Testis (tissue), 3 donors: Measurements from ENCODE around the gene SHC1. TPM values are rescaled to one million over a fixed set of nuclear protein-coding genes. Genes with fewer than 3 reads are reported as not detected.

Experiments
- DNase-seq: peaks from one replicate; pipeline ENCODE4 v3.0.0-alpha.2; 2019
- H3K27ac ChIP-seq, 2 donors: fragments of 200-600 bp; sonication (generic); one replicate each; pipeline ENCODE4 v1.5.1; 2019
- H3K27me3 ChIP-seq: fragments of 200-600 bp; sonication (generic); one replicate; pipeline ENCODE4 v1.5.1; 2019
- H3K36me3 ChIP-seq: fragments of 200-600 bp; sonication (generic); one replicate; pipeline ENCODE4 v1.5.1; 2017; ENCODE audit warnings: low read depth; ENCODE audit errors: missing control alignments
- H3K4me1 ChIP-seq: fragments of 200-600 bp; sonication (generic); one replicate; pipeline ENCODE4 v1.5.1; 2019
- H3K4me3 ChIP-seq, 2 donors: fragments of 200-600 bp; sonication (generic); one replicate each; pipeline ENCODE4 v1.5.1; 2017 to 2019
- H3K9me3 ChIP-seq: fragments of 200-600 bp; sonication (generic); one replicate; pipeline ENCODE4 v1.5.1; 2017
- POLR2A ChIP-seq: fragments of 450-650 bp; IDR thresholded peaks from one replicate; pipeline ENCODE4 v1.6.1; 2017; ENCODE audit warnings: antibody characterized with exemption, mild to moderate bottlenecking, moderate library complexity
- WGBS, 2 donors: methylation state at CpG; one replicate each; pipeline ENCODE4 v1.1.5; 2018; 5-methylcytosine and 5-hydroxymethylcytosine counted together
- intact Hi-C: fragments of 100-400 bp; cut with DNase I; formaldehyde crosslinking; loops from one replicate; pipeline ENCODE4 v1.15.1; 2023; ENCODE audit warnings: low total_unique reads
- polyA plus RNA-seq: library from polyadenylated mRNA; stranded (reverse); fragments of 350-450 nt; fragmentation: Illumina TruSeq; extraction: RNeasy Lipid Tissue Mini Kit (QIAGEN cat#74804); gene quantifications from one replicate; pipeline ENCODE4 v1.2.3, GENCODE V29; 2014; ENCODE audit warnings: low read depth, low replicate concordance; ENCODE audit not compliant: insufficient read depth
- total RNA-seq, 2 donors: library from RNA; depleted of rRNA; stranded (reverse); fragments of >200 nt; gene quantifications; one replicate each; pipeline ENCODE4 v1.2.3, GENCODE V29; 2016
- TF ChIP-seq, protein P1 (sequence below), 3 experiments: fragments of 450-650 bp in 2 of 3; fragments of 200-600 bp in 1 of 3; sonication (generic) in 1 of 3; IDR thresholded peaks; one replicate each; pipeline ENCODE4 v1.5.1; 2016 to 2019; ENCODE audit warnings: antibody characterized with exemption in 3 of 3, mild to moderate bottlenecking in 2 of 3, moderate library complexity in 1 of 3

The SHC1 gene
- total and polyA plus RNA-seq, 3 donors from 2014 or later: 47.9 to 59.3 (median 49.0) TPM

DNA sequence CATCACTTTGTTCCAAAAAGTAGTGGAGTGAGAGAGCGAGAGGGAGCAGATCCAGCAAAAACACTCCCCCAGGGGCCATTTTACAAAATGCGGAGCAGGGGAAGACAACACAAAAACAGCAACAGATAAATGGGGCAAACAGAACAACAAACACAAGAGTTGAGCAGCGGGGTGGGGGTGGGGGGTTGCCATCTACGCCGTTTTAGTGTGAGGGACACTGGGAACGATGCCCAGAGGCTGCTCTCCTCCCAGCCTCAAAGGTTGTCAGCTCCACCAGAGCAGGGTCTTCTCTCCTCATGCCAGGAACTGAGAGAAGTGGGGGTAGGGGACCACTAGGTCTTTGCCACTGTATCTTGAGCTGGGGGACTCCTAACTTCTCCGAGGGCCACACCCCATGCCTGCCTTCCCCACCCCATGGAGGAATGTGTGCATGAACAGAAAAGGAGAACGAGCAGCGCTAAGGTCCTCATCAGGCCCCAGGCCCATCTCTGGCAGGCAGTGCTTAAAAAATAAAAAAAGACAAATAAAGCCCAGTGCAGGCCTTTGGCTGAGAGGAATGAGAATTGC, 13.4 kb downstream of the SHC1 start:
- Histone ChIP-seq H3K27ac (peak overlapping the region in 1 of 2 donors; percentile 66), H3K4me1 (peaks cover 51% of the 10 kb centered on the region), H3K4me3 (no peak overlapping the region), H3K9me3 (no peaks in the 10 kb centered on the region), H3K27me3 (no peaks in the 10 kb centered on the region), H3K36me3 (no peaks in the 10 kb centered on the region)
- no peak for TF ChIP-seq POLR2A
- TF ChIP-seq, protein P1, sequence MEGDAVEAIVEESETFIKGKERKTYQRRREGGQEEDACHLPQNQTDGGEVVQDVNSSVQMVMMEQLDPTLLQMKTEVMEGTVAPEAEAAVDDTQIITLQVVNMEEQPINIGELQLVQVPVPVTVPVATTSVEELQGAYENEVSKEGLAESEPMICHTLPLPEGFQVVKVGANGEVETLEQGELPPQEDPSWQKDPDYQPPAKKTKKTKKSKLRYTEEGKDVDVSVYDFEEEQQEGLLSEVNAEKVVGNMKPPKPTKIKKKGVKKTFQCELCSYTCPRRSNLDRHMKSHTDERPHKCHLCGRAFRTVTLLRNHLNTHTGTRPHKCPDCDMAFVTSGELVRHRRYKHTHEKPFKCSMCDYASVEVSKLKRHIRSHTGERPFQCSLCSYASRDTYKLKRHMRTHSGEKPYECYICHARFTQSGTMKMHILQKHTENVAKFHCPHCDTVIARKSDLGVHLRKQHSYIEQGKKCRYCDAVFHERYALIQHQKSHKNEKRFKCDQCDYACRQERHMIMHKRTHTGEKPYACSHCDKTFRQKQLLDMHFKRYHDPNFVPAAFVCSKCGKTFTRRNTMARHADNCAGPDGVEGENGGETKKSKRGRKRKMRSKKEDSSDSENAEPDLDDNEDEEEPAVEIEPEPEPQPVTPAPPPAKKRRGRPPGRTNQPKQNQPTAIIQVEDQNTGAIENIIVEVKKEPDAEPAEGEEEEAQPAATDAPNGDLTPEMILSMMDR (IDR thresholded peaks at IDR 0.05): no peak
- no peak for DNase-seq
- 41 to 48% methylated on average over 6 to 9 of the region's 9 CpGs for WGBS, 2 donors
- intact Hi-C loops: no loop called here

DNA sequence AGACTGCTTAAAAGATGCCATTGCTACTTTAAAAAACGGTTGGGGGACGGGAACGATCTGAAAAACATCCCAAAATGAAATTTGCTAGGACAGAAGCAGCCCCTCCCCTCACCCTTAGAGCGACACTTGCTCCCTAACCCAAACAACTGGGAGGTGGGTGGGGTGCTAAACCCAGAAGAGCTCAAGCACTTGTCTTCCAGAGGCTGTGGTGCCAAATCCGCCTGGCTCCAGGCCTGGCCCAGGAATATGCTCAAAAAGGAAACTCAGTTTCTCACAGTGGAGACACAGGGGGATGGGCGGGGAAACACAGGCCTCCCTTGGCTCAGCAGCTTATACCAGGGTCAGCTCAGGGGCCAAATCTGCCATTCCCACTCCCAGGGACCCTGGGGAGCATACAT, 14.0 kb downstream of the SHC1 start:
- Histone ChIP-seq H3K4me3 (peak overlapping the region; percentile 60 to 64), H3K27ac (peak overlapping the region; percentile 56 to 77), H3K36me3 (no peaks in the 10 kb centered on the region), H3K9me3 (no peaks in the 10 kb centered on the region), H3K27me3 (no peaks in the 10 kb centered on the region), H3K4me1 (peaks cover 54% of the 10 kb centered on the region)
- intact Hi-C loops: no loop called here
- 8 to 10% methylated on average over 6 of the region's 6 CpGs for WGBS, 2 donors
- no peak for TF ChIP-seq POLR2A
- TF ChIP-seq, protein P1 (IDR thresholded peaks at IDR 0.05): no peak
- DNase-seq: peak; percentile 64

DNA sequence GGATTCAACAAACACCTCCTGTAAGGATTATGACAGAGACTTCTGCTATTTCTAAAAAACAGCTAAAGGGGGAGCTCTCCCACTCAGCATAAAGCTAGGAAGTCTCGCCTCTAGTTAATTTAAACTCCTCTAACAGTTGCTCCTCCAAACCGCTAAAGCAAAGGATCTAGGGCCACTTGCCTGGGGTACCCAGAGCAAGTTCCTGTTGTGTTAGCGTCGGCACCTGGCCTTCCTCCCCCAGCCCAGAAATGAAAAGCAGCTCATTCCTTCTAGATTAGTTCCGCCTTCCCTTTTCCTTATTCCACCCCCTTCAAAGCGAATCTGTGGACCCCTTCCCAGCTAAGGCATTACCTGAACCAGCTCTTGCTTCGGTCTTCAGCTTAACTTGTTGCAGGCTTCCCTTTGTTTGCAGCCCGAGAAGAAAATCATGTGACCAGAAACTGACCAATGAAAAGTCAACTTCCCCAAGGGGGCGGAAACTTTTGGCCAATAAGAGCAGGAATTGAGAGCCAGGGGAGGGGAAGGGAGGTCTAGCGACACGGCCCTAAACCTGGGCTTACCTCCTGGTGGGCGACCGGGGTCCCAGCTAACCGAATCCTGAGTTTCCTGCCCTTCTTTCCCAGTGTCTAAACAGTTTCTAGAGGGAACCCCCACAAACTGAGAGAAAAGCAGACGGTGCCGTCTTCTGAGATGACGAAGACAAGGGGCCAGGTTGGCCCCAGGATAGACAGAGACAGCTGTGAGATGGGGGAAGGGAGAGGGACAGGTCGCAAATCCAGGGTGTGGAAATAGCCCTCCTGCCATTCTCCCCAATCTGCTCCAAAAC, 14.6 kb downstream of the SHC1 start, which contains the start of gene PBXIP1:
TSS of gene PBXIP1 (minus strand) at position 382 of the 826 bp plus-strand sequence. CDS start 2,378 bp downstream, outside the sequence.
- Histone ChIP-seq H3K36me3 (no peaks in the 10 kb centered on the region), H3K4me1 (peaks cover 53% of the 10 kb centered on the region), H3K4me3 (peak within 1 kb of the TSS; percentile 60 to 64), H3K9me3 (no peaks in the 10 kb centered on the region), H3K27me3 (no peaks in the 10 kb centered on the region), H3K27ac (peak within 1 kb of the TSS; percentile 56 to 77)
- TF ChIP-seq, protein P1 (IDR thresholded peaks at IDR 0.05): peak in 1 of 3 experiments; percentile 11
- no peak for TF ChIP-seq POLR2A
- peak; percentile 91 for DNase-seq
- intact Hi-C loops: no loop called here
- WGBS, 2 donors: 0% methylated on average over 18 of the region's 18 CpGs

DNA sequence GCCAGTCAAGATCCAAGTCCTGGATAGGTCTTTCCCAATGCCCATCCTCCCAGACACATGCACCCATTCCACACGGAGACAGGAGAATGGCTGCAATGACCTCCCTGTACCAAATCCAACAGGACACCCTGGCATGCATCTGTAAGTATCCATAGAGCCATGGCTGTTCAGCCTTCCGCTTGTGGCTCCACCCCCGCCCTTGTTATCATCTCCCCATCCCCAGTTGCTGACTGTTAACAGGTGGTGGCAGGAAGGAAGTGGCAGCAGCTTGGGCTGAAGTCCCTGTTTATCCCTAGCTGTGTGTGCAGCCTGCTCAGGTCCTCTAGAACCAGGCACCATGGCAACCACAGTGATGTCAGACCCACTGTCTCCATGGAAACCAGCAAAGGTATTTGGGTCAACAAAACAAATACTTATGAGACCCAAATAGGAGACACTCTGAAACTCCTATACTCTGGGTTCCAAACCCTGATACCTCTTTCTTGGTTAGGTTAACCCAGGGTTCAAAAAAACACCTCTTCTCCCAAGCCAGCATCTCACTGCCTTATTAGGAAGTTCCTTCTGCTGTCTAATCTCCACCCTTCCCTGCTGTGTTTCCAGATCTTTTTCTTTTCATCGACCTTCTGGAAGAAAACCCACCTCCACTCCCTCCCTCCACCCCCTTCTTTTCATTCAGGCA, 15.4 kb downstream of the SHC1 start:
- intact Hi-C loops: no loop called here
- DNase-seq: peak; percentile 70
- WGBS, 2 donors: 11 to 28% methylated on average over 4 of the region's 4 CpGs
- Histone ChIP-seq H3K9me3 (no peaks in the 10 kb centered on the region), H3K4me3 (peak overlapping the region; percentile 60 to 64), H3K27me3 (no peaks in the 10 kb centered on the region), H3K36me3 (no peaks in the 10 kb centered on the region), H3K27ac (peak overlapping the region; percentile 56 to 77), H3K4me1 (peaks cover 46% of the 10 kb centered on the region)
- TF ChIP-seq, protein P1 (IDR thresholded peaks at IDR 0.05): no peak
- no peak for TF ChIP-seq POLR2A
